Amniotic stem cell (primary cell): ENCODE measurements around the gene SLIT1.

Source experiments
- DNase-seq: peaks from one replicate; lab custom pipeline; 2025; lab: John Stamatoyannopoulos, UW

The SLIT1 gene

GRCh38 chr10:97000487-97001182 is 185.1 kb downstream of the SLIT1 start:
- no peak for DNase-seq

GRCh38 chr10:96999987-97000386 is 185.8 kb downstream of the SLIT1 start:
- DNase-seq = no peak

- DNase-seq = no peak
Measured at GRCh38 chr10:96999337-96999736, 186.4 kb downstream of the SLIT1 start.

GRCh38 chr10:96998329-96998888 is 187.3 kb downstream of the SLIT1 start:
- no peak for DNase-seq

- DNase-seq = no peak
Measured at GRCh38 chr10:96996275-96996965, 189.3 kb downstream of the SLIT1 start.

- DNase-seq = no peak
Measured at GRCh38 chr10:96995851-96996250, 189.9 kb downstream of the SLIT1 start.

- DNase-seq = no peak
Measured at GRCh38 chr10:96992721-96993120, 193.0 kb downstream of the SLIT1 start.

GRCh38 chr10:96991313-96991841 is 194.4 kb downstream of the SLIT1 start:
- peak; percentile 49 for DNase-seq

GRCh38 chr10:96988426-96988825 is 197.3 kb downstream of the SLIT1 start:
- DNase-seq = no peak

GRCh38 chr10:96987842-96988175 is 197.9 kb downstream of the SLIT1 start:
- DNase-seq = peak; percentile 32

GRCh38 chr10:96987141-96987841 is 198.5 kb downstream of the SLIT1 start:
- DNase-seq = no peak

- DNase-seq = no peak
Measured at GRCh38 chr10:96986200-96986856, 199.4 kb downstream of the SLIT1 start.

GRCh38 chr10:96984541-96985131 is 201.1 kb downstream of the SLIT1 start:
- DNase-seq = no peak

- DNase-seq = no peak
Measured at GRCh38 chr10:96982149-96982930, 203.4 kb downstream of the SLIT1 start.

- no peak for DNase-seq
Measured at GRCh38 chr10:96978621-96979154, 207.1 kb downstream of the SLIT1 start.

GRCh38 chr10:96975136-96975535 is 210.6 kb downstream of the SLIT1 start:
- no peak for DNase-seq

- no peak for DNase-seq
Measured at GRCh38 chr10:96973809-96974747, 211.7 kb downstream of the SLIT1 start.

GRCh38 chr10:96972264-96972663 is 213.5 kb downstream of the SLIT1 start:
- no peak for DNase-seq

GRCh38 chr10:96971324-96971723 is 214.4 kb downstream of the SLIT1 start:
- DNase-seq = no peak
